Smooth muscle cell (in vitro differentiated cells): ENCODE data around the gene TOR1AIP2. TPM values are rescaled to one million over a fixed set of nuclear protein-coding genes. Genes with fewer than 3 reads are reported as not detected.

ENCODE experiments used
- DNase-seq: peaks from one replicate; lab custom pipeline; 2025; ENCODE audit not compliant: unreplicated experiment; lab: John Stamatoyannopoulos, UW
- H2AFZ ChIP-seq: fragments of 200-600 bp; sonication (generic); 2 replicates; pipeline ENCODE4 v1.6.0; 2016; ENCODE audit warnings: antibody characterized with exemption, low read depth, mild to moderate bottlenecking
- H3F3A ChIP-seq: fragments of 200-600 bp; sonication (generic); 2 replicates; pipeline ENCODE4 v1.6.0; 2017; ENCODE audit warnings: antibody characterized with exemption, low read depth
- H3K27ac ChIP-seq: fragments of 200-600 bp; sonication (generic); 2 replicates; pipeline ENCODE4 v1.5.1; 2016; ENCODE audit warnings: low read depth, mild to moderate bottlenecking
- H3K27me3 ChIP-seq: fragments of 200-600 bp; sonication (generic); 2 replicates; pipeline ENCODE4 v1.6.1; 2016; ENCODE audit warnings: low read depth, mild to moderate bottlenecking
- H3K36me3 ChIP-seq: fragments of 200-600 bp; sonication (generic); 2 replicates; pipeline ENCODE4 v1.5.1; 2016; ENCODE audit warnings: low read depth
- H3K4me1 ChIP-seq: fragments of 200-600 bp; sonication (generic); 2 replicates; pipeline ENCODE4 v1.5.1; 2016; ENCODE audit warnings: low read depth
- H3K4me2 ChIP-seq: fragments of 200-600 bp; sonication (generic); 2 replicates; pipeline ENCODE4 v1.6.0; 2016; ENCODE audit warnings: mild to moderate bottlenecking
- H3K4me3 ChIP-seq: fragments of 200-600 bp; sonication (generic); 2 replicates; pipeline ENCODE4 v1.5.1; 2016; ENCODE audit warnings: mild to moderate bottlenecking
- H3K79me2 ChIP-seq: fragments of 200-600 bp; sonication (generic); 2 replicates; pipeline ENCODE4 v1.6.0; 2016; ENCODE audit warnings: low read depth, mild to moderate bottlenecking
- H3K9ac ChIP-seq: fragments of 200-600 bp; sonication (generic); 2 replicates; pipeline ENCODE4 v1.6.0; 2016; ENCODE audit warnings: low read depth
- H3K9me3 ChIP-seq: fragments of 200-600 bp; sonication (generic); replicated peaks from 2 replicates; pipeline ENCODE4 v1.5.1; 2016; ENCODE audit warnings: low read depth
- H4K20me1 ChIP-seq: fragments of 200-600 bp; sonication (generic); 2 replicates; pipeline ENCODE4 v1.6.0; 2016; ENCODE audit warnings: low read depth
- WGBS: methylation state at CpG from one replicate; pipeline ENCODE4 v1.1.7; 2016; ENCODE audit warnings: low lambda C conversion rate; 5-methylcytosine and 5-hydroxymethylcytosine counted together
- polyA plus RNA-seq: library from polyadenylated mRNA; unstranded; fragments of >200 nt; fragmentation: Nextera tagmentation; extraction: Ambion mirVana; gene quantifications from 2 replicates; pipeline ENCODE4 v1.2.1, GENCODE V29; 2016
- total RNA-seq: library from RNA; depleted of rRNA; stranded (reverse); fragments of >200 nt; gene quantifications from 2 replicates; pipeline ENCODE4 v1.2.3, GENCODE V29; 2014
- TF ChIP-seq, protein P1 (sequence below): fragments of 200-600 bp; sonication (generic); IDR thresholded peaks from 2 replicates; pipeline ENCODE4 v1.5.1; 2017; ENCODE audit warnings: borderline replicate concordance, mild to moderate bottlenecking, antibody characterized with exemption; ENCODE audit not compliant: insufficient read depth, poor library complexity, severe bottlenecking

TOR1AIP2 gene
- total and polyA plus RNA-seq, 2 experiments from 2014 or later = 14.2 to 105 TPM

DNA sequence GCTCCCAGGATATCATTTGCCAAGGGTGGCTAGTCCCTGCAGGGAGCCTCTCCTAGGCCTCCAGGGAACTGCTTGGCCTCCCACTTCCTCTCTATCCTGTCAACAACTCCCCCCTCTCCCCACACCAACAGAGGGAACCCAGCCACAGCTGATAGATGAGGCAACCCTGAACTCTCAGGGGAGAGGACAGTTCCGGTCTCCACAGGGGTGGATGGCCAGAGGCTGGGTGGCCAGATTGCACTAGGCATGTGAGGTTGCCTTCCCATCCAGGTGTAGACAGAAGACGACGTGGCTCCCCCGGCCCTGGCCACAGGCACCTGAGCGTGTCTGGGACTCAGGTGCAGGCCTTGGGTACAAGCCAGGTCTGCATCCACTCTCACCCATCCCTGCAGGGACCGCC is 53.3 kb downstream of the TOR1AIP2 start:
- no peak overlapping the region for H3K9ac ChIP-seq
- no peak overlapping the region for H3K4me2 ChIP-seq
- H3K79me2 ChIP-seq = no peaks in the 10 kb centered on the region
- 93% methylated on average over 6 of the region's 6 CpGs for WGBS
- DNase-seq = no peak
- TF ChIP-seq, protein P1, sequence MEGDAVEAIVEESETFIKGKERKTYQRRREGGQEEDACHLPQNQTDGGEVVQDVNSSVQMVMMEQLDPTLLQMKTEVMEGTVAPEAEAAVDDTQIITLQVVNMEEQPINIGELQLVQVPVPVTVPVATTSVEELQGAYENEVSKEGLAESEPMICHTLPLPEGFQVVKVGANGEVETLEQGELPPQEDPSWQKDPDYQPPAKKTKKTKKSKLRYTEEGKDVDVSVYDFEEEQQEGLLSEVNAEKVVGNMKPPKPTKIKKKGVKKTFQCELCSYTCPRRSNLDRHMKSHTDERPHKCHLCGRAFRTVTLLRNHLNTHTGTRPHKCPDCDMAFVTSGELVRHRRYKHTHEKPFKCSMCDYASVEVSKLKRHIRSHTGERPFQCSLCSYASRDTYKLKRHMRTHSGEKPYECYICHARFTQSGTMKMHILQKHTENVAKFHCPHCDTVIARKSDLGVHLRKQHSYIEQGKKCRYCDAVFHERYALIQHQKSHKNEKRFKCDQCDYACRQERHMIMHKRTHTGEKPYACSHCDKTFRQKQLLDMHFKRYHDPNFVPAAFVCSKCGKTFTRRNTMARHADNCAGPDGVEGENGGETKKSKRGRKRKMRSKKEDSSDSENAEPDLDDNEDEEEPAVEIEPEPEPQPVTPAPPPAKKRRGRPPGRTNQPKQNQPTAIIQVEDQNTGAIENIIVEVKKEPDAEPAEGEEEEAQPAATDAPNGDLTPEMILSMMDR = no peak
- H2AFZ ChIP-seq = no peak overlapping the region
- H3K36me3 ChIP-seq = no peaks in the 10 kb centered on the region
- H3K27me3 ChIP-seq = peaks cover 22% of the 10 kb centered on the region
- H4K20me1 ChIP-seq = no peaks in the 10 kb centered on the region
- no peaks in the 10 kb centered on the region for H3F3A ChIP-seq
- H3K4me3 ChIP-seq = no peak overlapping the region
- no peaks in the 10 kb centered on the region for H3K9me3 ChIP-seq
- H3K27ac ChIP-seq = no peak overlapping the region
- no peaks in the 10 kb centered on the region for H3K4me1 ChIP-seq

DNA sequence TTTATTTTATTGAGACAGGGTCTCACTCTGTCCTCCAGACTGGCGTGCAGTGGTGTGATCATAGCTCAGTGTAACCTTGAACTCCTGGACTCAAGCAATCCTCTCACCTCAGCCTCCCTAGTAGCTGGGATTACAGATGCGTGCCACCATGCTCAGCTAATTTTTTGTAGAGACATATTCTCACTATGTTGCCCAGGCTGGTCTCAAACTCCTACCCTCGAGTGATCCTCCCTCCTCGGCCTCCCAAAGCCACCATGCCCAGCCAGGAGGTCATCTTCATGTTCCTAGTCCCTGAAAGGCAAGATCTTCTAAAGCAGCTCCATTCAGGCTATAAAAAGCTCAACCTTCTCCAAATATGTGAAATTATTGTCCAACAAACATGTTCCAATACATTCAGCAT is 53.9 kb downstream of the TOR1AIP2 start:
- no peak overlapping the region for H3K27ac ChIP-seq
- no peaks in the 10 kb centered on the region for H3K9me3 ChIP-seq
- no peaks in the 10 kb centered on the region for H3K79me2 ChIP-seq
- H3F3A ChIP-seq = no peaks in the 10 kb centered on the region
- peaks cover 20% of the 10 kb centered on the region for H3K27me3 ChIP-seq
- H3K9ac ChIP-seq = no peak overlapping the region
- no peak overlapping the region for H3K4me2 ChIP-seq
- H3K4me1 ChIP-seq = no peaks in the 10 kb centered on the region
- H3K4me3 ChIP-seq = no peak overlapping the region
- 96% methylated on average over 4 of the region's 4 CpGs for WGBS
- TF ChIP-seq, protein P1 = no peak
- no peak overlapping the region for H2AFZ ChIP-seq
- no peaks in the 10 kb centered on the region for H3K36me3 ChIP-seq
- H4K20me1 ChIP-seq = no peaks in the 10 kb centered on the region
- no peak for DNase-seq

DNA sequence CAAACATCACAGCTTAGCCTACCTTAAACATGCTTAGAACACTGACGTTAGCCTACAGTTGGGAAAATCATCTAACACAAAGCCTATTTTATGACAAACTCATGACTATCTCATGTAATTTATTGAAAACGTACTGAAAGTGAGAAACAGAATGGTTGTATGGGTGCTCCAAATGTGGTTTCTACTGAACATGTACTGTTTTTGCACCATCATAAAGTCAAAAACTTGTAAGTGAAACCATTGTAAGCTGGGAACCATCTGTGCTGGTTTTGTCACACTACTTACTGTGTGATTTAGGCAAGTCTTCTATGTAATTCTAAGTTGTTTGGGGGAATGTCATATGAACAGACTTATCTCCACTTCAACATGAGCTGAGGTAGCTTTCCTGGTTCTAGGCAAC is 55.5 kb downstream of the TOR1AIP2 start:
- Histone ChIP-seq H3K9ac (no peak overlapping the region), H3K4me2 (no peak overlapping the region), H3K27me3 (peaks cover 14% of the 10 kb centered on the region), H4K20me1 (no peaks in the 10 kb centered on the region), H3K9me3 (no peaks in the 10 kb centered on the region), H3K27ac (no peak overlapping the region), H3K79me2 (no peaks in the 10 kb centered on the region), H2AFZ (no peak overlapping the region), H3K4me1 (no peaks in the 10 kb centered on the region), H3K4me3 (no peak overlapping the region), H3F3A (no peaks in the 10 kb centered on the region), H3K36me3 (no peaks in the 10 kb centered on the region)
- DNase-seq = no peak
- 87% methylated on average over 2 of the region's 2 CpGs for WGBS
- TF ChIP-seq, protein P1 = no peak

DNA sequence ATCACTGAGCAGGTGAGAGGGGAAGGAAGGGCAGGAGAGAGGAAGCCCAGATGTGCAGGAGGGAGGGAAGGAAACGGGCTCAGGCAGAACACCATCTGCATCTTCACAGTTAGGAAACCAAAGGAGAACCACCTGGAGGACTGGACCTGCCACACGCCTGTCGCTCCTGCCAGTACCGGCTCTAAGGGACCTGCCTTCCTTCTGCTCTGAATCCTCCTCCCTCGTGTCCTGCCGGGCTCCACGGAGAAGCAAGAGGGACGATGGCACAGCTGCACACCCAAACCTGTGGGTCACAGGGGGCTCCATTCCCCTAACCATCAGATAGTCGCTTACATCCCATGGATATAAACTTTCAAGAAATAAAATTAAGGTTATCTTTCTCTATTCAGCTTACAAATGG is 56.1 kb downstream of the TOR1AIP2 start:
- Histone ChIP-seq H2AFZ (no peak overlapping the region), H4K20me1 (no peaks in the 10 kb centered on the region), H3K27me3 (peaks cover 19% of the 10 kb centered on the region), H3K4me3 (no peak overlapping the region), H3K9me3 (no peaks in the 10 kb centered on the region), H3K4me1 (no peaks in the 10 kb centered on the region), H3K79me2 (no peaks in the 10 kb centered on the region), H3F3A (no peaks in the 10 kb centered on the region), H3K4me2 (no peak overlapping the region), H3K9ac (no peak overlapping the region), H3K36me3 (no peaks in the 10 kb centered on the region), H3K27ac (no peak overlapping the region)
- WGBS = 93% methylated on average over 9 of the region's 9 CpGs
- TF ChIP-seq, protein P1 = no peak
- no peak for DNase-seq
